IPS-18c (cell line): Measurements from ENCODE around the gene PTK7.

Experiments used
- H3K4me3 ChIP-seq: 2 replicates; pipeline ENCODE4 v1.7.0; 2013; ENCODE audit warnings: low read depth, mild to moderate bottlenecking, low read length, moderate library complexity; ENCODE audit not compliant: insufficient read depth
- H3K9me3 ChIP-seq: one replicate; pipeline ENCODE4 v1.6.1; 2013; ENCODE audit warnings: mild to moderate bottlenecking, low read length, moderate library complexity; ENCODE audit not compliant: control insufficient read depth, insufficient read depth

Gene PTK7

GRCh38 chr6:43178150-43178549, 102.0 kb downstream of the PTK7 start:
- no peaks in the 10 kb centered on the region for H3K9me3 ChIP-seq
- H3K4me3 ChIP-seq, result no peak overlapping the region

- Histone ChIP-seq H3K4me3 (no peak overlapping the region), H3K9me3 (no peaks in the 10 kb centered on the region)
Measured at GRCh38 chr6:43178951-43179830, 103.1 kb downstream of the PTK7 start.

- Histone ChIP-seq H3K9me3 (no peaks in the 10 kb centered on the region), H3K4me3 (no peak overlapping the region)
Measured at GRCh38 chr6:43180058-43180457, 103.9 kb downstream of the PTK7 start.

- Histone ChIP-seq H3K9me3 (no peaks in the 10 kb centered on the region), H3K4me3 (no peak overlapping the region)
Measured at GRCh38 chr6:43180985-43181384, 104.9 kb downstream of the PTK7 start.

- Histone ChIP-seq H3K4me3 (peak overlapping the region; percentile 73), H3K9me3 (no peaks in the 10 kb centered on the region)
Measured at GRCh38 chr6:43181621-43181941, 105.5 kb downstream of the PTK7 start.

GRCh38 chr6:43181942-43182860, 106.1 kb downstream of the PTK7 start, which contains the start of gene CUL9:
TSS of gene CUL9 (plus strand) at chr6:43182196. CDS start at chr6:43184311, 2,115 bp downstream.
- no peaks in the 10 kb centered on the region for H3K9me3 ChIP-seq

GRCh38 chr6:43183441-43183840, 107.3 kb downstream of the PTK7 start:
- H3K9me3 ChIP-seq, result no peaks in the 10 kb centered on the region

More at GRCh38 chr6:43181942-43182860, 106.1 kb downstream of the PTK7 start, which contains the start of gene CUL9:
- H3K4me3 ChIP-seq, result peak within 1 kb of the TSS; percentile 73

GRCh38 chr6:43184268-43184985, 108.3 kb downstream of the PTK7 start:
- no peaks in the 10 kb centered on the region for H3K9me3 ChIP-seq
- no peak overlapping the region for H3K4me3 ChIP-seq

More at GRCh38 chr6:43183441-43183840, 107.3 kb downstream of the PTK7 start:
- no peak overlapping the region for H3K4me3 ChIP-seq

GRCh38 chr6:43185391-43185985, 109.4 kb downstream of the PTK7 start:
- H3K9me3 ChIP-seq, result no peaks in the 10 kb centered on the region
- no peak overlapping the region for H3K4me3 ChIP-seq

- Histone ChIP-seq H3K9me3 (no peaks in the 10 kb centered on the region), H3K4me3 (no peak overlapping the region)
Measured at GRCh38 chr6:43186019-43186418, 109.9 kb downstream of the PTK7 start.

- Histone ChIP-seq H3K4me3 (no peak overlapping the region), H3K9me3 (no peaks in the 10 kb centered on the region)
Measured at GRCh38 chr6:43186706-43187105, 110.6 kb downstream of the PTK7 start.

GRCh38 chr6:43187821-43188220, 111.7 kb downstream of the PTK7 start:
- no peaks in the 10 kb centered on the region for H3K9me3 ChIP-seq
- H3K4me3 ChIP-seq, result no peak overlapping the region

- H3K9me3 ChIP-seq, result no peaks in the 10 kb centered on the region
- no peak overlapping the region for H3K4me3 ChIP-seq
Measured at GRCh38 chr6:43188426-43188825, 112.3 kb downstream of the PTK7 start.

GRCh38 chr6:43189776-43190304, 113.7 kb downstream of the PTK7 start:
- Histone ChIP-seq H3K9me3 (no peaks in the 10 kb centered on the region), H3K4me3 (no peak overlapping the region)

- no peak overlapping the region for H3K4me3 ChIP-seq
Measured at GRCh38 chr6:43192911-43193310, 116.8 kb downstream of the PTK7 start.

GRCh38 chr6:43193929-43194328, 117.8 kb downstream of the PTK7 start:
- H3K9me3 ChIP-seq, result no peaks in the 10 kb centered on the region
- no peak overlapping the region for H3K4me3 ChIP-seq

More at GRCh38 chr6:43192911-43193310, 116.8 kb downstream of the PTK7 start:
- H3K9me3 ChIP-seq, result no peaks in the 10 kb centered on the region

GRCh38 chr6:43196337-43196736, 120.2 kb downstream of the PTK7 start:
- H3K4me3 ChIP-seq, result no peak overlapping the region
- H3K9me3 ChIP-seq, result no peaks in the 10 kb centered on the region
